Stimulated activated CD4-positive, alpha-beta T cell treated with anti-CD3 and anti-CD28 coated beads, TNF-alpha, amount 100 ng/mL, for 1 hour (primary cell): ENCODE results near the gene ATP5MG.

Experiments used
- DNase-seq, 3 donors: peaks; one replicate each; pipeline ENCODE4 v3.0.0-alpha.2; 2020; ENCODE audit warnings: low read depth in 3 of 3, low spot score in 1 of 3

ATP5MG gene

GRCh38 chr11:118441770-118442275 is 40.4 kb downstream of the ATP5MG start:
- no peak for DNase-seq

GRCh38 chr11:118442301-118442700 is 40.9 kb downstream of the ATP5MG start:
- no peak for DNase-seq

GRCh38 chr11:118442908-118443589 is 41.6 kb downstream of the ATP5MG start:
- DNase-seq, result no peak

GRCh38 chr11:118443590-118444218 is 42.3 kb downstream of the ATP5MG start:
- no peak for DNase-seq

GRCh38 chr11:118447423-118447822 is 46.0 kb downstream of the ATP5MG start:
- DNase-seq, result no peak

GRCh38 chr11:118448294-118448693 is 46.9 kb downstream of the ATP5MG start:
- DNase-seq, result no peak

- DNase-seq, result no peak
These were observed 48.0 kb downstream of the ATP5MG start for GRCh38 chr11:118449316-118449918.

- DNase-seq, result no peak
These were observed 49.0 kb downstream of the ATP5MG start for GRCh38 chr11:118450451-118450850.
